BE2C (cell line): ENCODE measurements around the gene BOC.

Experiments
- DNase-seq: peaks from one replicate; pipeline ENCODE4 v3.0.0-alpha.2; 2020
- H3K27me3 ChIP-seq: fragments of 250-450 bp; sonication (Bioruptor Pico); 2 replicates; pipeline ENCODE4 v1.5.1; 2020; ENCODE audit warnings: mild to moderate bottlenecking
- H3K36me3 ChIP-seq: fragments of 250-450 bp; sonication (Bioruptor Pico); 2 replicates; pipeline ENCODE4 v1.5.1; 2020; ENCODE audit warnings: mild to moderate bottlenecking
- H3K4me1 ChIP-seq: fragments of 250-450 bp; sonication (Bioruptor Pico); 2 replicates; pipeline ENCODE4 v1.5.1; 2020
- H3K4me3 ChIP-seq: 2 replicates; pipeline ENCODE4 v1.5.1; 2011; ENCODE audit warnings: low read depth, low read length
- H3K9me3 ChIP-seq: fragments of 250-450 bp; sonication (Bioruptor Pico); 2 replicates; pipeline ENCODE4 v1.5.1; 2020
- TF ChIP-seq, protein P1 (sequence below): IDR thresholded peaks from 2 replicates; pipeline ENCODE4 v1.5.1; 2012; ENCODE audit warnings: mild to moderate bottlenecking, low read depth, low read length

The BOC gene

DNA sequence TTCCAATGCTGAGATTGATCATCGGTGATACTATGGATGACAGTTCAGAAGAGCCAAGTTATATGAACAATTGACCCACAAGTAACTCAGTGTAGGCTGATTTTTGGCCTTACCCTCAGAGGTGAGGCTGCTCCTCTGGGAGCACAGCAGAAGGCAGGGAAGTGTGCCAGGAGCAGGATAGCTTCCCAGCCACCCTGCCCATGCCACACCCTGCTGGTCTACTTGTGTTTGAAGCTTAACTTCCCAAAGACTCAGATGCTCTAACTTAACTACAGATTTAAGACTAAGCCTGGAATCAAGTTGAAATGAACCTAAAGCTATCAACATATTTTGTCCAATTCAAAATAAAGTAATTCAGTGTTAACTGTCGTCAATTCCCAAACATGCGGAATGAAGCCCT, 77.5 kb downstream of the BOC start:
- Histone ChIP-seq H3K9me3 (no peaks in the 10 kb centered on the region), H3K4me3 (no peak overlapping the region), H3K27me3 (no peaks in the 10 kb centered on the region), H3K4me1 (peaks cover 10% of the 10 kb centered on the region; the same call in 1 of the 2 replicates), H3K36me3 (no peaks in the 10 kb centered on the region)
- TF ChIP-seq, protein P1, sequence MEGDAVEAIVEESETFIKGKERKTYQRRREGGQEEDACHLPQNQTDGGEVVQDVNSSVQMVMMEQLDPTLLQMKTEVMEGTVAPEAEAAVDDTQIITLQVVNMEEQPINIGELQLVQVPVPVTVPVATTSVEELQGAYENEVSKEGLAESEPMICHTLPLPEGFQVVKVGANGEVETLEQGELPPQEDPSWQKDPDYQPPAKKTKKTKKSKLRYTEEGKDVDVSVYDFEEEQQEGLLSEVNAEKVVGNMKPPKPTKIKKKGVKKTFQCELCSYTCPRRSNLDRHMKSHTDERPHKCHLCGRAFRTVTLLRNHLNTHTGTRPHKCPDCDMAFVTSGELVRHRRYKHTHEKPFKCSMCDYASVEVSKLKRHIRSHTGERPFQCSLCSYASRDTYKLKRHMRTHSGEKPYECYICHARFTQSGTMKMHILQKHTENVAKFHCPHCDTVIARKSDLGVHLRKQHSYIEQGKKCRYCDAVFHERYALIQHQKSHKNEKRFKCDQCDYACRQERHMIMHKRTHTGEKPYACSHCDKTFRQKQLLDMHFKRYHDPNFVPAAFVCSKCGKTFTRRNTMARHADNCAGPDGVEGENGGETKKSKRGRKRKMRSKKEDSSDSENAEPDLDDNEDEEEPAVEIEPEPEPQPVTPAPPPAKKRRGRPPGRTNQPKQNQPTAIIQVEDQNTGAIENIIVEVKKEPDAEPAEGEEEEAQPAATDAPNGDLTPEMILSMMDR = no peak
- no peak for DNase-seq

- H3K4me3 ChIP-seq = no peak overlapping the region
- H3K27me3 ChIP-seq = no peaks in the 10 kb centered on the region
- peaks cover 10% of the 10 kb centered on the region; the same call in 1 of the 2 replicates for H3K4me1 ChIP-seq
- TF ChIP-seq, protein P1 = no peak
- H3K36me3 ChIP-seq = no peaks in the 10 kb centered on the region
- no peaks in the 10 kb centered on the region for H3K9me3 ChIP-seq
- DNase-seq = no peak
These were observed 80.2 kb downstream of the BOC start for GRCh38 chr3:113291572-113291971.

GRCh38 chr3:113292933-113293332, 81.6 kb downstream of the BOC start:
- peaks cover 4% of the 10 kb centered on the region for H3K4me1 ChIP-seq
- TF ChIP-seq, protein P1 = no peak
- H3K9me3 ChIP-seq = no peaks in the 10 kb centered on the region
- no peak overlapping the region for H3K4me3 ChIP-seq
- H3K36me3 ChIP-seq = no peaks in the 10 kb centered on the region
- no peak for DNase-seq
- no peaks in the 10 kb centered on the region for H3K27me3 ChIP-seq

- H3K4me1 ChIP-seq = peaks cover 8% of the 10 kb centered on the region
- no peaks in the 10 kb centered on the region for H3K9me3 ChIP-seq
- TF ChIP-seq, protein P1 = no peak
- no peaks in the 10 kb centered on the region for H3K27me3 ChIP-seq
- H3K4me3 ChIP-seq = no peak overlapping the region
- DNase-seq = no peak
- no peaks in the 10 kb centered on the region for H3K36me3 ChIP-seq
These were observed 82.0 kb downstream of the BOC start for GRCh38 chr3:113293348-113293747.

GRCh38 chr3:113295463-113295862, 84.1 kb downstream of the BOC start:
- Histone ChIP-seq H3K27me3 (no peaks in the 10 kb centered on the region), H3K4me3 (no peak overlapping the region), H3K9me3 (no peaks in the 10 kb centered on the region), H3K36me3 (no peaks in the 10 kb centered on the region), H3K4me1 (peaks cover 11% of the 10 kb centered on the region)
- TF ChIP-seq, protein P1 = no peak
- no peak for DNase-seq

- DNase-seq = peak; percentile 42
- Histone ChIP-seq H3K9me3 (no peaks in the 10 kb centered on the region), H3K27me3 (no peaks in the 10 kb centered on the region), H3K4me3 (no peak overlapping the region), H3K36me3 (no peaks in the 10 kb centered on the region), H3K4me1 (peaks cover 11% of the 10 kb centered on the region)
- TF ChIP-seq, protein P1 = no peak
These were observed 85.9 kb downstream of the BOC start for GRCh38 chr3:113297287-113297686.
